ENCODE data around the gene CLSTN1.

DNA sequence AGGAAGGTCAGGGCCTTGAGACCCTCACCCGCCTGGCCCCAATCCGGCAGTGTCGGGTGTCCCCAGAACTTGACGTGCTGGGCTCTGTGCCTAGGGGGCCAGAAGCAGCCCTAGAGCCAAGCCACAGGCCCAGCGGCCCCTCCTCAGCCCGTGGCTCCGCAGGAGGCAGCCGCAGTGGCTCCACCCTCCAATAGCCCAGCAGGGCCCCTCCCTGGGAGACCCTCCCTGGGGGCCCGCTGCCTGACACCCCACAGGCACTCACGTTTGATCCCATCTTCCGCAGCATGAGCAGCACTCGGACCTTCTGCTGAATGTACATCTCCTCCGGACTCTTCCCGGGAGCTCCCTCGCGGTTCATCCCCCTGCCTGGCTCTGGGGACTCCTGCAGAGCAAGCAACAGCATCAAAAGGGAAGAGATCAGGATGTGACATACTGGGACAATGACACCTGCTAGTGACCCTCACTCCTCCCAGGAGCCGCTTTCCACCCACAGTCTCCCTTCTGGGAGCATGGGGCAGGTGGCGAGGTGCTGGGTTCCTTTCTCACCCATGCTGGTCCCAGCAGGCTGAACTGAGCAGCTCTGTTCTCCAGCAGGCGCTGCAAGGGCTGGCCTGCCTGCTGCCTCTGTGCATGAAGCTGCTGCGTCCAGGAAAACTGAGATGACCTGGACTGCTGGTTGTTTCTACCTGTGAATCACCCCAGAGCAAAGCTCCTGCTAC is 48.1 kb upstream of the CLSTN1 start:
- TF ChIP-seq CTCF (IDR thresholded peaks at IDR 0.05) (no peak), POLR2A (IDR thresholded peaks at IDR 0.05) (no peak)
